IPS DF 4.7 (cell line): ENCODE measurements around the gene TAB2.
"Not testable (repeated sequence)": the region's sequence is repeated elsewhere in the genome, so short reads cannot be mapped to it uniquely, and the experiment has no call there.

Experiments
- DNase-seq: peaks from one replicate; pipeline ENCODE4 v3.0.0-alpha.2; 2013; ENCODE audit warnings: low spot score; ENCODE audit errors: extremely low read depth

TAB2 gene

DNA sequence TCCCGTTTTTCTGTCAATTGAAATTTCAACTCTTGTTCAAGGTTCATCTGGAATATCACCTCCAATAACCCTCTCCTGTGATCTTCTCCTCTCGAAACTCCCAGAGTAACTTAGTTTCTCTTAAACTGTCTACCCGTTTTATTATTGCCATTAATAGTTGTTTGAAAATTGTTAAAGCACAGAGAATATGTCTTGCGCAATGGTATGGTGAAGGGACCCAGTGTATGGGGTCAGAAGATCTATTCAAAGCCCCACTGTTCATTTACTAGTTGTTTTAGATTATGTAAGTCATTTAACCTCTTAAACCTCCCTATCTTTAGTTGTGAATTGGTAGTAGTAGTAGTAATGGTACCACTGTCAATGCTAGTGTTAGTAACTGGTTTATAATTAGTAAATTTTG, 6.2 kb upstream of the TAB2 start:
- DNase-seq: no peak

- DNase-seq: no peak
Measured at GRCh38 chr6:149311766-149312165, 5.7 kb upstream of the TAB2 start.

GRCh38 chr6:149313070-149313469, 4.4 kb upstream of the TAB2 start:
- no peak for DNase-seq

DNA sequence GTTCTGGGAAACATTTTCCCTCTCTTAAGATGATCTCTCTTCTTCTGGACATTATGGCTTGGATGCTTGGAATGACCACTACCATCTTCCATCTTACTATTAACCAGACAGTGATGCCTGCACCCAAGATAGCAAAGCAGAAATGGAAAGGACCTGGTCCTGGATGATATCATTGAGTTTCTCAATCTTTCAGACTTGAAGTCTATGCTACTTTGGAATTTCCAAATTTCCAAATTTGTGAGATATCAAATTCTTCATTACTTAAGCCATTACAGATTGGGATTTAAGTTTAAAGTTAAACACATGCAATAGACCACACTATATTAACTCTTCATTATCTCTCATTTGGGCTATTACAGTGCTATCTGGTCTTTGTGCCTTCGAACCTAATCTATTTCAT, 3.7 kb upstream of the TAB2 start:
- DNase-seq: no peak

DNA sequence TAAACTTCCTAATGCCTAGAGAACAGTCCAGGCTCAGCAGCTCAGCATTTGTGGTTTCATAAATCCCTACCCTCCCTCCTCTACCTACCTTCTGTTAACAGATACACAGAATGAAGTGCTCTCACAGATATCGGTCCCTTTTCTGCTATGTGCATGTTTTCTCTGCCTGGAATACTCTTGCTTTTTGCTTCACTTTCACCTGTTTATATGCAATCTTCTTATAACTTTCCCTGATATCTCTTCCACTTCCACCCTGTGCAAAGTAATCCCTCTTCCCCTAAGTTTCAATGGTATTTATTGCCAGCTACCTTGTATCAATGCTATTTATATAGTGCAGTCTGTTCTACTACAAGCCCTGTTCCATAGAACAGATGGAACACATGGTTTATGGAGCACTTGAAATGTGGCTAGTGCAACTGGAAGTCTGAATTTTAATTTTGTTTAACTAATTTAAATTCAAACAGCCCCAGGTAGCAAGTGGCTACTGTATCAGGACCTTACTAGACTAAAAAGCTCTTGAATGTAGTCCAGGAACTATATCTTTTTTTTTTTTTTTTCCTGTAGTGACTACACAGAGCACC, 3.1 kb upstream of the TAB2 start:
- DNase-seq: no peak

DNA sequence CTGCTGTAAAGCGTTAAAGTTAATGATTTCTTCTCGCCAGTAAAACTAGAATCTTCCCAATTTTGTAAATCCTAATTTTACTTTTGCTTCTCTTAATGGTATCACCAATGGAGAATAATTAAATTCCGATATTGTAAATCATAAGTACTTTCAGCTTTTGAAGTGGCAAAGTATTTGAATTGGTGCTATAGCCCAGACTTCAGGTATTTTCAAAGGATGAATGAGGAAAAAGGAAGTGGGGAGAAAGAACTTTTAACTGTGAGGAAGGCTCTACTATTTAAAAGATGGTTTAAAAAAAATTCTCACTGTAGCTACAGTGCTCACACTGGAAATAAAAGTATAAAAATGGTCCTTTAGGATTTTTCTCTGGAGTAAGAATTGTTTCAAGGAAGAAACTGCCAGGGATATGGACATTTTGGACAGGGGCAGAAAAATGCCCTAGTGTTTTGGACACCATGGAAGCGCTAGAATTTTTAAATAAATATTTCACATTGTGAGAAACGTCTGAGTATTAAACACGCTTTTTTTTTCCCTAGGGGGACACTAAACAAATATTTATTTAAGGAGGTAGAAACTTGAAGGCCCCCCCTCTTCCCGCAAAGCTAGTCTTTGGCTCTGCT, 1.3 kb upstream of the TAB2 start:
- DNase-seq: no peak

DNA sequence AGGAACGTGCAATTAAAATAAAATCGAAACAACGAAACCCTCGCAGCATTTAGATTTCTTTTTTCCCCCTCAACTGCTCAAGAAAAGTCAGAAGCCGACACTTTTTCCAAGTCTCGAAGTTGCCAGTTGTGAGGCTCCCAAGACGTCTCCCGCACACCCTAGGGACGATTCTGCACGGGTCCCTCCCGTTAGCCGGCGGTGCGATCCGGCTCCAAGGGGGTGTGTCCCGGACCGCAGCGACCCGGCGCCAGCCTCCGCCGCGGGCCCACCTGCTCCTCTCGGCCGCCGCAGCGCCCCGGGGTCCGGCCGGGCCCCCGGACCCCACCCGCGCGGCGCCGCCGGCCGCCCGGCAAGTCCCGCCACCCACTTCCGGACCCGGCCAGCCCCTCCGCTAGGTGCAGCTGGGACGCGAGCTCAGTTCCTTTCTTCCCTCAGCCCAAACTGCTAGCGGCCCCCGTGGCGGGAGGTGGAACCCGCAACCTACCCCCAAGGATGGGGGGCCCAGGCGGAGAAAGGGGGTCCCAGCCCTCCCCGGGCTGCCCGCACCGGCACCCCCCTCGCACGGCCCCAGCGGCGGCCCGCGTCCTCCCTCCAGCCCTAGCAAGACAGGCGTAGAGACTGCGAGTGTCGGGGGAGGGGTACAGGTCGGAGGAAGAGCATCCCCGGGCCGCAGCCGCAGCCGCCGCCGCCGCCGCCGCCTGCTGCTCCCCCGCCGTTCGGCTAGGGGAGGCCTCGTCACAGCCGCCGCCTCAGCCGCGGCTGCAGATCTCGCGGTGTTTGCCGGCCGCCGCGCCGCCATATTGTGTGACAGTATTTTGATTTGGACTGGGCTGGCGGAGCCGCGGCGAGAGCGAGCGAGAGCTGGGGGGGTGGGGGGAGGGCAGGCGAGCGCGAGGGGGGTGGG, 520 bp upstream of the TAB2 start:
- DNase-seq: no peak

GRCh38 chr6:149318581-149319286, 1.2 kb downstream of the TAB2 start:
- no peak for DNase-seq

- DNase-seq: no peak
Measured at GRCh38 chr6:149319422-149319821, 1.9 kb downstream of the TAB2 start.

GRCh38 chr6:149320016-149320415, 2.5 kb downstream of the TAB2 start:
- DNase-seq: not testable (repeated sequence)

- DNase-seq: no peak
Measured at GRCh38 chr6:149320796-149321195, 3.3 kb downstream of the TAB2 start.

- no peak for DNase-seq
Measured at GRCh38 chr6:149323353-149323752, 5.8 kb downstream of the TAB2 start.

DNA sequence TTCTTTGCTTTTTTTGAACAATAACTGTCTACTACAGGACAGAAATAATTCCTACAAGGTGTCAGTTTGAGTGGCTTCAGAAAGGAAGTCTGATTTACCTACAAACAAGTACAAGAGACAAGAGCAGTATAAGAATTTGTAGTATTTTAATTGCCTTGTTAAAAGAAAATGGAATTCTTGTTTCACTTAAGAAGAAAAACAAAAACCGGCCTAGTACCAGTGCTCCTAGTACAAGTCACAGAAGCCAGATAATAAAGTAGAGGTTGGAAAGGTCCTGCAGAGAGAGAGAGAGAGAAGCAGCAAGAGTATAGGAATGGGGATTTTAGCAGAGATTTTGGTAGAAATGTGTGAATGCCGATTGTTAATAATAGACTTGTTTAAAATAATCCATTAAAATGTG, 6.4 kb downstream of the TAB2 start:
- DNase-seq: no peak

DNA sequence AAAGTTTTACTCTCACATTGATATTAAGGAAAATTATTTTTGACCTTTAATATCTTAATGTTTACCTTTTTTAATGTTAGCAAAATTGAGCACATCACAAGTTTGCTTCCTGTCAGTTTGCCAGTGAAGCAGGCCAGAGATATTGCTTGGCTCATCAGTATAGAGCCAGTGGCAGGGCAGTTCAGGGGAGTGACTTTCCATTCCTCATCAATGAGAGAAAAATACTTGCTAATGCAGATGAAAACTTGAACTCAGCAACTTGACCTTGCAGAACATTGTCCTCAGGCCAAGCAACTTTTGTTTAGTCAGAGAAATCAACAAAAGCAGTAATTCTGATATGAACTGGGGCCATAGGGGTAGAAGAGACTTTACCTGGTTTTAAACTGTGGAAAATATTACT, 6.9 kb downstream of the TAB2 start:
- no peak for DNase-seq

- no peak for DNase-seq
Measured at GRCh38 chr6:149325648-149326236, 8.2 kb downstream of the TAB2 start.

- no peak for DNase-seq
Measured at GRCh38 chr6:149327638-149328037, 10.1 kb downstream of the TAB2 start.

GRCh38 chr6:149328083-149328482, 10.6 kb downstream of the TAB2 start:
- DNase-seq: no peak

- DNase-seq: no peak
Measured at GRCh38 chr6:149329529-149329928, 12.0 kb downstream of the TAB2 start.

DNA sequence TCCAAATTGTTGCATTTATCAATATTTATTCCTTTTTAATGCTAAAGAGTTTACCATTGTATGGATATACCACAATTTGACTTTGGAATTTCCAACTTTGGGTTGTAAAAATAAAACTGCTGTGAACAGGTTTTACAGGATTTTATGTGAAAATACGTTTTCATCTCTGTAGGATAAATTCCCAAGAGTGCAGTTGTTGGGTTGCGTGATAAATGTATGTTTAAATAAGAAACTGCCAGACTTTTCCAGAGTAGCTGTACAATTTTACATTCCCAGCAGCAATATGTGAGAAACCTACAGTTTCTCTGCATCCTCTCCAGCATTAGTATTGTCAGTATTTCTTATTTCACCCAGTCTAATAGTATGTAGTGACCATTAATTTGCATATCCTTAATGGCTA, 12.6 kb downstream of the TAB2 start:
- no peak for DNase-seq

- DNase-seq: no peak
Measured at GRCh38 chr6:149331043-149331807, 13.7 kb downstream of the TAB2 start.

DNA sequence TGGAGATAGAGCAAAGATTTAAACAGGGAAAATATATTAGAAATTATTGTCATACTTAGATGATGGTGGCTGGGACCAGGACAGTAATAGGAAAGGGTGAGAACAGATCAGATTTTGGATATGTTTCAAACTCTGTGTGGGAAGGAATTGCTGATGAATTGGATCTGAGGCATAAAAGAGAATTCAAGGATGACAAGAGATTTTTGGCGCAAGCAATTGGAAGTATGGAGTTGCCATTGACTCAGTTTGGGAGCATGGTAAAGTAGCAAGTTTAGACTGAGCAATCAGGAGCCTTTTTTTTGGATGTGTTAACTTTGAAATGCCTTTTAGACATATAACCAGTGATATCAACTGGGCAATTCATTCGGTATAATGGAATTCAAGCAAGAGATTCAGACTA, 14.4 kb downstream of the TAB2 start:
- DNase-seq: no peak
